HepG2 (cell line): ENCODE results near the gene ADAMTS2. TPM values are rescaled to one million over a fixed set of nuclear protein-coding genes. Genes with fewer than 3 reads are reported as not detected.

ENCODE experiments used
- ELF3 ChIP-seq: IDR thresholded peaks from 2 replicates; pipeline ENCODE4 v1.6.1; 2016; ENCODE audit warnings: missing genetic modification reagents, missing compliant biosample characterization
- FOXM1 ChIP-seq: sonication (generic); formaldehyde crosslinking; IDR thresholded peaks from 2 replicates; pipeline ENCODE4 v1.5.0; 2020; ENCODE audit warnings: missing genetic modification reagents
- FOXP1 ChIP-seq, 2 experiments: fragments of 450-650 bp in 1 of 2; IDR thresholded peaks; 2 replicates each; pipeline ENCODE4 v1.6.1; 2017 to 2018; ENCODE audit warnings: antibody characterized with exemption in 1 of 2
- GPN1 ChIP-seq: sonication (generic); formaldehyde crosslinking; IDR thresholded peaks from 2 replicates; pipeline ENCODE4 v1.5.1; 2020; ENCODE audit warnings: missing genetic modification reagents, borderline replicate concordance
- HOMEZ ChIP-seq: IDR thresholded peaks from 2 replicates; pipeline ENCODE4 v1.6.1; 2016; ENCODE audit warnings: low read depth
- PCBP1 ChIP-seq: fragments of 200-400 bp; formaldehyde crosslinking; IDR thresholded peaks from 2 replicates; pipeline ENCODE4 v1.6.1; 2017; ENCODE audit warnings: mild to moderate bottlenecking, low read depth, low read length, borderline replicate concordance
- PHF21A ChIP-seq: sonication (generic); formaldehyde crosslinking; IDR thresholded peaks from 2 replicates; pipeline ENCODE4 v1.5.0; 2020; ENCODE audit warnings: mild to moderate bottlenecking, missing genetic modification reagents
- SNAI1 ChIP-seq: sonication (generic); formaldehyde crosslinking; IDR thresholded peaks from 2 replicates; pipeline ENCODE4 v1.5.0; 2020; ENCODE audit warnings: mild to moderate bottlenecking, missing genetic modification reagents, borderline replicate concordance
- SYNCRIP ChIP-seq: fragments of 200-400 bp; formaldehyde crosslinking; IDR thresholded peaks from 2 replicates; pipeline ENCODE4 v1.6.1; 2018; ENCODE audit warnings: mild to moderate bottlenecking, low read depth, low read length; ENCODE audit not compliant: insufficient read depth
- ZFP36L2 ChIP-seq: sonication (generic); formaldehyde crosslinking; IDR thresholded peaks from 2 replicates; pipeline ENCODE4 v1.4.0; 2020; ENCODE audit warnings: missing genetic modification reagents
- ZMAT5 ChIP-seq: sonication (generic); formaldehyde crosslinking; IDR thresholded peaks from 2 replicates; pipeline ENCODE4 v1.5.0; 2020; ENCODE audit warnings: mild to moderate bottlenecking, low read depth, missing genetic modification reagents, borderline replicate concordance
- ZNF282 ChIP-seq: fragments of 450-650 bp; IDR thresholded peaks from 2 replicates; pipeline ENCODE4 v1.6.1; 2018; ENCODE audit not compliant: partially characterized antibody
- ZNF460 ChIP-seq: sonication (generic); formaldehyde crosslinking; IDR thresholded peaks from 2 replicates; pipeline ENCODE4 v1.5.1; 2020; ENCODE audit warnings: missing genetic modification reagents, mild to moderate bottlenecking, borderline replicate concordance
- ZNF577 ChIP-seq: sonication (generic); formaldehyde crosslinking; IDR thresholded peaks from 2 replicates; pipeline ENCODE4 v1.4.0; 2020; ENCODE audit warnings: mild to moderate bottlenecking, low read depth, missing genetic modification reagents, borderline replicate concordance
- ZNF691 ChIP-seq: sonication (generic); formaldehyde crosslinking; IDR thresholded peaks from 2 replicates; pipeline ENCODE4 v1.4.0; 2020; ENCODE audit warnings: missing genetic modification reagents, low read depth, mild to moderate bottlenecking, borderline replicate concordance
- ZNF770 ChIP-seq: sonication (generic); formaldehyde crosslinking; IDR thresholded peaks from 2 replicates; pipeline ENCODE4 v1.5.0; 2020; ENCODE audit warnings: mild to moderate bottlenecking, missing genetic modification reagents
- ZNF784 ChIP-seq: sonication (generic); formaldehyde crosslinking; IDR thresholded peaks from 2 replicates; pipeline ENCODE4 v1.5.1; 2020; ENCODE audit warnings: missing genetic modification reagents, mild to moderate bottlenecking, borderline replicate concordance
- polyA plus RNA-seq, 8 experiments: library from polyadenylated mRNA; depleted of rRNA in 3 of 8; stranded (reverse) in 7 of 8; unstranded in 1 of 8; fragments of >200 nt; fragmentation: Illumina TruSeq in 4 of 8; extraction: Trizol in 4 of 8; gene quantifications; 2 replicates each; pipeline versions ENCODE4 v1.2.1 to v1.2.3, GENCODE V29; 2011 to 2016; ENCODE audit warnings: low read depth in 4 of 8, missing spikeins in 1 of 8, mixed read lengths in 1 of 8; ENCODE audit not compliant: insufficient read depth in 1 of 8
- total RNA-seq, 5 experiments: library from RNA; depleted of rRNA; stranded (reverse); fragments of >200 nt; fragmentation: Illumina TruSeq; extraction: Trizol; gene quantifications; 2 replicates each; pipeline ENCODE4 v1.2.3, GENCODE V29; 2016; ENCODE audit warnings: low read depth in 1 of 5
- TF ChIP-seq, protein P1 (sequence below), 2 experiments: fragments of 450-650 bp in 1 of 2; sonication (generic) in 1 of 2; formaldehyde crosslinking; IDR thresholded peaks; 2 replicates each; pipeline versions ENCODE4 v1.5.0 to v1.8.0; 2020 to 2022; ENCODE audit warnings: mild to moderate bottlenecking in 1 of 2, missing genetic modification reagents in 1 of 2
- TF ChIP-seq, protein P2 (sequence below): sonication (generic); formaldehyde crosslinking; conservative IDR thresholded peaks from 2 replicates; pipeline ENCODE4 v1.4.0; 2020; ENCODE audit warnings: missing genetic modification reagents

ADAMTS2 gene
- total and polyA plus RNA-seq, 2 of the 13 experiments (the other 11 are each of a cell fraction or from before 2014, with no cell fraction given), result 0.24 to 3.5 TPM

DNA sequence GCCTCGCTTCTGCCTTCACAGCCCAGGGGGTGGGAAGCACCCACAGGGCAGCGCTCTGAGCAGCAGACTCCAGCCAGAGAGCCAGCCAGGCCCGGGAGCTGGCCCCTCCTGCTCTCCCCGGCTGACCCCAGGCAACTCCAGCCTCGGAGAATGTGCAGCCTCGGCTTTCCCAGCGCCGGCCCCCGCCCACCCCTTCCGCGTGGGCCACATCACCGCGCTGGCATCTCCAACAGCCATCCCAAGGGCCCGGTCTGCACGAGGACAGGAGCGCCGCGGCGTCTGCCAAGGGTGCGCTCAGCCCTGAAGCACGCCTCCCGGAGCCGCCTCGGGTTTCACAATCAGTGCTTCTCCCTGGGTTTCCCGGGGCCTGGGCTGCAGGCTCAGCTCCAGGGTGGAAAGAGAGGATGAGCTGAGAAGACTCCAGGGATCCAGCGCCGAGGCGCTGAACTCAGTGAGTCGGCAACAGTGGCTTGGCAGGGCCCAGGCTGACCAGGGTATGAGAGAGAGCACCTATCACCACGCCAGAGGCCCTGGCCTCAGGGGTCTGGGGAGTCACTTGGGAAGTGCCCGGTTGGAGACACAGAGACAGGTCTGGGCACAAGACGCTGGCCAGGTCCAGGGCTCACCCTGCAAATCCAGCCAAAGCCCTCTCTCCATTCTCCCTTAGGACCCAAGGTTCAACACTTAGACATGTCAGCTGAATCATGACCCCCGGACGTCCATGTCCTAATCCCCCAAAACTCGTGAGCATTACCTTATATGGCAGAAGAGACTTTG, 79.6 kb downstream of the ADAMTS2 start (continued):
- TF ChIP-seq, protein P1, sequence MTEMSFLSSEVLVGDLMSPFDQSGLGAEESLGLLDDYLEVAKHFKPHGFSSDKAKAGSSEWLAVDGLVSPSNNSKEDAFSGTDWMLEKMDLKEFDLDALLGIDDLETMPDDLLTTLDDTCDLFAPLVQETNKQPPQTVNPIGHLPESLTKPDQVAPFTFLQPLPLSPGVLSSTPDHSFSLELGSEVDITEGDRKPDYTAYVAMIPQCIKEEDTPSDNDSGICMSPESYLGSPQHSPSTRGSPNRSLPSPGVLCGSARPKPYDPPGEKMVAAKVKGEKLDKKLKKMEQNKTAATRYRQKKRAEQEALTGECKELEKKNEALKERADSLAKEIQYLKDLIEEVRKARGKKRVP (CRISPR knock-in tag; IDR thresholded peaks at IDR 0.05), result no peak
- TF ChIP-seq SYNCRIP (no peak), ZFP36L2 (no peak), ZNF784 (no peak), SNAI1 (CRISPR knock-in tag) (peak; percentile 57), FOXM1 (CRISPR knock-in tag) (no peak), GPN1 (no peak), ZNF460 (no peak), FOXP1 (IDR thresholded peaks at IDR 0.05) (no peak), FOXP1 (CRISPR knock-in tag; IDR thresholded peaks at IDR 0.05) (no peak), ZMAT5 (no peak), PCBP1 (no peak), ZNF282 (no peak), ZNF770 (CRISPR knock-in tag) (no peak), ZNF691 (CRISPR knock-in tag) (no peak), PHF21A (peak; percentile 47; the same call in 1 of the 2 replicates), ELF3 (CRISPR knock-in tag) (no peak), ZNF577 (no peak), HOMEZ (no peak)
- TF ChIP-seq, protein P2, sequence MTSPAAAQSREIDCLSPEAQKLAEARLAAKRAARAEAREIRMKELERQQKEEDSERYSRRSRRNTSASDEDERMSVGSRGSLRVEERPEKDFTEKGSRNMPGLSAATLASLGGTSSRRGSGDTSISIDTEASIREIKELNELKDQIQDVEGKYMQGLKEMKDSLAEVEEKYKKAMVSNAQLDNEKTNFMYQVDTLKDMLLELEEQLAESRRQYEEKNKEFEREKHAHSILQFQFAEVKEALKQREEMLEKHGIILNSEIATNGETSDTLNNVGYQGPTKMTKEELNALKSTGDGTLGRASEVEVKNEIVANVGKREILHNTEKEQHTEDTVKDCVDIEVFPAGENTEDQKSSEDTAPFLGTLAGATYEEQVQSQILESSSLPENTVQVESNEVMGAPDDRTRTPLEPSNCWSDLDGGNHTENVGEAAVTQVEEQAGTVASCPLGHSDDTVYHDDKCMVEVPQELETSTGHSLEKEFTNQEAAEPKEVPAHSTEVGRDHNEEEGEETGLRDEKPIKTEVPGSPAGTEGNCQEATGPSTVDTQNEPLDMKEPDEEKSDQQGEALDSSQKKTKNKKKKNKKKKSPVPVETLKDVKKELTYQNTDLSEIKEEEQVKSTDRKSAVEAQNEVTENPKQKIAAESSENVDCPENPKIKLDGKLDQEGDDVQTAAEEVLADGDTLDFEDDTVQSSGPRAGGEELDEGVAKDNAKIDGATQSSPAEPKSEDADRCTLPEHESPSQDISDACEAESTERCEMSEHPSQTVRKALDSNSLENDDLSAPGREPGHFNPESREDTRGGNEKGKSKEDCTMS (CRISPR knock-in tag), result no peak
